Limb (tissue), 2 donors: ENCODE data around the gene NEGR1.

Source experiments
- DNase-seq, 2 donors: peaks; one replicate each; pipeline ENCODE4 v3.0.0-alpha.2; 2016; ENCODE audit errors: extremely low spot score in 2 of 2

NEGR1 gene

GRCh38 chr1:71582673-71583072 lies 699.7 kb downstream of the NEGR1 start:
- DNase-seq: no peak

GRCh38 chr1:71577451-71578131 lies 704.7 kb downstream of the NEGR1 start:
- no peak for DNase-seq

GRCh38 chr1:71572038-71572437 lies 710.3 kb downstream of the NEGR1 start:
- no peak for DNase-seq

GRCh38 chr1:71566413-71566812 lies 715.9 kb downstream of the NEGR1 start:
- no peak for DNase-seq

- no peak for DNase-seq
Measured at GRCh38 chr1:71565831-71566230, 716.5 kb downstream of the NEGR1 start.

- DNase-seq: no peak
Measured at GRCh38 chr1:71565262-71565661, 717.1 kb downstream of the NEGR1 start.

GRCh38 chr1:71562298-71562697 lies 720.0 kb downstream of the NEGR1 start:
- DNase-seq: no peak

GRCh38 chr1:71561729-71562128 lies 720.6 kb downstream of the NEGR1 start:
- no peak for DNase-seq

- DNase-seq: no peak
Measured at GRCh38 chr1:71561206-71561605, 721.1 kb downstream of the NEGR1 start.

GRCh38 chr1:71559880-71560279 lies 722.5 kb downstream of the NEGR1 start:
- DNase-seq: no peak

GRCh38 chr1:71557138-71557537 lies 725.2 kb downstream of the NEGR1 start:
- DNase-seq: no peak

- DNase-seq: no peak
Measured at GRCh38 chr1:71548398-71548890, 733.9 kb downstream of the NEGR1 start.

GRCh38 chr1:71542155-71542554 lies 740.2 kb downstream of the NEGR1 start:
- no peak for DNase-seq

GRCh38 chr1:71533950-71534349 lies 748.4 kb downstream of the NEGR1 start:
- DNase-seq: no peak

GRCh38 chr1:71532343-71532742 lies 750.0 kb downstream of the NEGR1 start:
- no peak for DNase-seq

GRCh38 chr1:71526824-71527223 lies 755.5 kb downstream of the NEGR1 start:
- no peak for DNase-seq

- DNase-seq: no peak
Measured at GRCh38 chr1:71522721-71523120, 759.6 kb downstream of the NEGR1 start.

- DNase-seq: peak; percentile 48 to 49
Measured at GRCh38 chr1:71521655-71522264, 760.6 kb downstream of the NEGR1 start.

- DNase-seq: no peak
Measured at GRCh38 chr1:71511505-71511904, 770.8 kb downstream of the NEGR1 start.

- DNase-seq: no peak
Measured at GRCh38 chr1:71510725-71511124, 771.6 kb downstream of the NEGR1 start.

GRCh38 chr1:71509051-71509595 lies 773.2 kb downstream of the NEGR1 start:
- no peak for DNase-seq

GRCh38 chr1:71502006-71502405 lies 780.3 kb downstream of the NEGR1 start:
- DNase-seq: no peak

GRCh38 chr1:71498542-71498941 lies 783.8 kb downstream of the NEGR1 start:
- DNase-seq: no peak
